Neuronal stem cell (in vitro differentiated cells): ENCODE results near the gene MAML2.

ENCODE experiments used
- DNase-seq: peaks from one replicate; pipeline ENCODE4 v3.0.0-alpha.2; 2013; ENCODE audit warnings: low spot score
- H2AFZ ChIP-seq: one replicate; pipeline ENCODE4 v1.6.1; 2013; ENCODE audit warnings: mild to moderate bottlenecking, low read length, inconsistent platforms
- H2AK5ac ChIP-seq: 2 replicates; pipeline ENCODE4 v1.6.1; 2013; ENCODE audit warnings: low read depth, mild to moderate bottlenecking, inconsistent platforms, low read length, moderate library complexity, mixed read lengths
- H2BK120ac ChIP-seq: 2 replicates; pipeline ENCODE4 v1.6.1; 2013; ENCODE audit warnings: low read depth, mild to moderate bottlenecking, inconsistent platforms, low read length, moderate library complexity, mixed read lengths
- H2BK12ac ChIP-seq: one replicate; pipeline ENCODE4 v1.6.1; 2013; ENCODE audit warnings: low read length, inconsistent platforms
- H2BK15ac ChIP-seq: 2 replicates; pipeline ENCODE4 v1.6.1; 2013; ENCODE audit warnings: mild to moderate bottlenecking, low read length, inconsistent platforms, mixed read lengths
- H2BK5ac ChIP-seq: one replicate; pipeline ENCODE4 v1.6.1; 2013; ENCODE audit warnings: inconsistent platforms, mild to moderate bottlenecking, low read length, moderate library complexity
- H3K14ac ChIP-seq: one replicate; pipeline ENCODE4 v1.6.1; 2013; ENCODE audit warnings: low read length, inconsistent platforms
- H3K18ac ChIP-seq: 2 replicates; pipeline ENCODE4 v1.6.1; 2013; ENCODE audit warnings: low read length, inconsistent platforms
- H3K23ac ChIP-seq: 2 replicates; pipeline ENCODE4 v1.6.1; 2013; ENCODE audit warnings: low read depth, mild to moderate bottlenecking, mixed read lengths, low read length, inconsistent platforms; ENCODE audit not compliant: poor library complexity
- H3K27ac ChIP-seq: replicated peaks from 3 replicates; pipeline ENCODE4 v1.5.1; 2013; ENCODE audit warnings: low read length, inconsistent platforms
- H3K27me3 ChIP-seq, 3 experiments: 2 replicates each; pipeline ENCODE4 v1.6.1; 2013; ENCODE audit warnings: low read length in 3 of 3, mild to moderate bottlenecking in 2 of 3, inconsistent platforms in 1 of 3, low read depth in 1 of 3, mixed read lengths in 1 of 3, moderate library complexity in 1 of 3; ENCODE audit not compliant: control insufficient read depth in 3 of 3, insufficient read depth in 3 of 3
- H3K36me3 ChIP-seq, 2 donors: replicated peaks in 1 of 2; 2 replicates each; pipeline ENCODE4 v1.6.1; 2013; ENCODE audit warnings: low read length in 2 of 2; ENCODE audit not compliant: control insufficient read depth in 2 of 2, insufficient read depth in 2 of 2
- H3K4ac ChIP-seq: 2 replicates; pipeline ENCODE4 v1.6.1; 2013; ENCODE audit warnings: inconsistent platforms, mild to moderate bottlenecking, low read length, moderate library complexity
- H3K4me1 ChIP-seq, 2 donors: 1 replicate in 1 of 2; 2 replicates in 1 of 2; pipeline ENCODE4 v1.6.1; 2013; ENCODE audit warnings: low read length in 2 of 2, low read depth in 1 of 2; ENCODE audit not compliant: control insufficient read depth in 2 of 2, insufficient read depth in 1 of 2
- H3K4me2 ChIP-seq: one replicate; pipeline ENCODE4 v1.6.1; 2013; ENCODE audit warnings: mild to moderate bottlenecking, low read length, inconsistent platforms; ENCODE audit not compliant: insufficient read depth, poor library complexity, severe bottlenecking
- H3K4me3 ChIP-seq, 2 donors: 2 replicates each; pipeline ENCODE4 v1.5.1; 2013; ENCODE audit warnings: low read length in 2 of 2, mild to moderate bottlenecking in 2 of 2, inconsistent platforms in 1 of 2, moderate library complexity in 1 of 2
- H3K79me1 ChIP-seq: one replicate; pipeline ENCODE4 v1.6.1; 2013; ENCODE audit warnings: low read depth, mild to moderate bottlenecking, inconsistent platforms, low read length, moderate library complexity
- H3K9ac ChIP-seq: one replicate; pipeline ENCODE4 v1.6.1; 2013; ENCODE audit warnings: mild to moderate bottlenecking, low read depth, low read length, inconsistent platforms; ENCODE audit not compliant: poor library complexity
- H3K9me3 ChIP-seq, 2 donors: replicated peaks in 1 of 2; 2 replicates each; pipeline versions ENCODE3 to v1.6.1; 2013; ENCODE audit warnings: low read length in 2 of 2, mild to moderate bottlenecking in 2 of 2, inconsistent platforms in 1 of 2, low read depth in 1 of 2, mixed read lengths in 1 of 2, moderate library complexity in 1 of 2; ENCODE audit not compliant: control insufficient read depth in 2 of 2, insufficient read depth in 1 of 2
- H4K8ac ChIP-seq: one replicate; pipeline ENCODE4 v1.6.1; 2013; ENCODE audit warnings: low read depth, mild to moderate bottlenecking, inconsistent platforms, low read length, moderate library complexity
- H4K91ac ChIP-seq: one replicate; pipeline ENCODE4 v1.6.1; 2013; ENCODE audit warnings: low read length, low read depth, mild to moderate bottlenecking, inconsistent platforms; ENCODE audit not compliant: poor library complexity
- WGBS, 2 donors: extraction: QIAGEN DNeasy Blood & Tissue Kit; methylation state at CpG; one replicate each; pipeline ENCODE4 v1.1.7; 2013; ENCODE audit warnings: missing lambda C conversion rate in 2 of 2, mixed read lengths in 1 of 2; ENCODE audit not compliant: insufficient read length in 2 of 2, insufficient replicate concordance in 1 of 2; ENCODE audit errors: extremely low coverage in 2 of 2; 5-methylcytosine and 5-hydroxymethylcytosine counted together

Gene MAML2

DNA sequence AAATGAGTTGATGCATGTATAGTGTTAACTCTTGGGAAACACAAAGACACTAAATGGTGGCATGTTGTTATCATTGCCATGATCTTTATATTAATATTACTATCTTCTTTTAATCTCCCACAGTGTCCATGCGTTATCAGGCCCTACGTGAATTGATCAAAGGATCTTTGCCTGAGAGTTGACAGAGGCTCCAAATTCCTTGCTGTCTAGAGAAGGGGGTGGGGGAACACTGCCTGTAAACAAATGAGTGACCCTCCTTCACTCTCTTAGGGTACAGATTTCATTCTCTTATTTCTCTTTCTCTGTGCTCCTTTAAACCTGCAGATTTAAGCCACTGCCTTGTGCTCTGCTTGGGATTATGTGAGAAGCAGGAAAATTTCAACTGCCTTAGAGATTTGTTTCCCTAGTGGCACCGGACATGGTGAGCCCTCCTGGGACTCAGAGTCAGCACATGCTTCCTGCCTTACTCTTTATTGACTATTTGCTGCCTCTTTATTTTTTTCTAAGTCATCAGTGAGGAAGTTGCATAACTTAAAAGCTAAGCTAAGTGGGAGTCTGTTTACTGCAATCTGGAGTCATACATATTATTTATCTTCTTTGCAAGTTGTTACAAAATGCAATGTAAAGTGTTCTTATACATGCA, 122.9 kb downstream of the MAML2 start:
- H3K4me3 ChIP-seq, result no peak overlapping the region
- H3K23ac ChIP-seq, result no peak overlapping the region
- H2AK5ac ChIP-seq, result no peak overlapping the region
- H3K9ac ChIP-seq, result no peak overlapping the region
- H3K14ac ChIP-seq, result no peak overlapping the region
- H4K91ac ChIP-seq, result no peak overlapping the region
- peak overlapping the region; percentile 65 for H2AFZ ChIP-seq
- no peak overlapping the region for H2BK12ac ChIP-seq
- no peak overlapping the region for H3K4me2 ChIP-seq
- no peak for DNase-seq
- H3K27ac ChIP-seq, result no peak overlapping the region
- no peak overlapping the region for H2BK5ac ChIP-seq
- no peak overlapping the region for H3K18ac ChIP-seq
- no CpG with 5 or more reads among the region's 3 CpGs for WGBS, 2 donors
- no peaks in the 10 kb centered on the region for H3K36me3 ChIP-seq
- no peak overlapping the region for H2BK120ac ChIP-seq
- H3K4ac ChIP-seq, result no peak overlapping the region
- H4K8ac ChIP-seq, result no peak overlapping the region
- no peaks in the 10 kb centered on the region for H3K9me3 ChIP-seq
- no peaks in the 10 kb centered on the region for H3K79me1 ChIP-seq
- H3K27me3 ChIP-seq, result no peaks in the 10 kb centered on the region
- H2BK15ac ChIP-seq, result no peak overlapping the region
- peaks cover 11 to 22% of the 10 kb centered on the region in 2 donors for H3K4me1 ChIP-seq

DNA sequence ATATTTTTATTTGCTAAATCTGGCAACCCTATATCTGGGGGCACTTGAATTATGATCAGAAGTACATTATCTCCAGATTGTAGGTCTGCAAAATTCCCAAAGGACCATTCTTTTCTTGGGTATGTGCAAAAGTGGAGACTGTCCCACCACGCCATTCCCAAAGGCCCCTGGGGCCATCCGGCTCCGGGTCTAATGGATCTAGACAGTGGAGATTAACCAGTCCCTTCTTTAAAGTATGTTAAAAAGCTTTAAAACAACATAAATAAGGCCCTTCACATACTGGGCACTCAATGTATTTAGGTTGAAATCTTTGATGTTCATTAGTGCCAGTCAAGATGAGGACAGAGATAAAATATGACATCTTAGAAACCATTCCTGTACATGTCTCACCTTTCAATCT, 124.1 kb downstream of the MAML2 start:
- H2AK5ac ChIP-seq, result no peak overlapping the region
- no peak overlapping the region for H3K14ac ChIP-seq
- no peak overlapping the region for H2BK12ac ChIP-seq
- no peak overlapping the region for H2AFZ ChIP-seq
- H3K4me2 ChIP-seq, result no peak overlapping the region
- H2BK5ac ChIP-seq, result no peak overlapping the region
- no peak overlapping the region for H4K91ac ChIP-seq
- no peaks in the 10 kb centered on the region for H3K27me3 ChIP-seq
- H3K79me1 ChIP-seq, result no peaks in the 10 kb centered on the region
- H3K4ac ChIP-seq, result no peak overlapping the region
- no peak overlapping the region for H3K18ac ChIP-seq
- WGBS, 2 donors, result no CpG with 5 or more reads among the region's 3 CpGs
- no peaks in the 10 kb centered on the region for H3K9me3 ChIP-seq
- H3K4me3 ChIP-seq, result no peak overlapping the region
- H2BK120ac ChIP-seq, result no peak overlapping the region
- no peak for DNase-seq
- H2BK15ac ChIP-seq, result no peak overlapping the region
- no peak overlapping the region for H3K27ac ChIP-seq
- no peak overlapping the region for H3K9ac ChIP-seq
- H3K4me1 ChIP-seq, result peaks cover 11 to 22% of the 10 kb centered on the region in 2 donors
- no peak overlapping the region for H4K8ac ChIP-seq
- no peak overlapping the region for H3K23ac ChIP-seq
- no peaks in the 10 kb centered on the region for H3K36me3 ChIP-seq

DNA sequence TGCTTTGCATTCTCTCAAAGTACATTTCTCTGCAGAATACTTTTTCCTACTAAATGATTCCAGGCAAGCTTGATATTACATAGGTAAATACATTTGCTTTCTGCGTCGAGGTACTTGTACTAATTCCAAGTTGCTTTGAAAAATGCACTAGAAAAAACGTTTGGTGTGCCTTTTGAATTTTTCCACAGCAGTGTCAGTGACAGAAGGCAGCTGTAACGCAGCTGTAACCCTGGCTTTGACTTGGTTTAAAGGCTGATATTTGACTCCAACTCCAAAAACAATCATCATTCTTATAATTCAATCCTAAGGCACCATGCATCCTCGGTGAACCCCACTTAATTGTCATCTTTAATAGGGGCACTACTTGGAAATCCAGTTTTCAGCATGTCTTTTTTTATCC, 125.0 kb downstream of the MAML2 start:
- no peak overlapping the region for H4K8ac ChIP-seq
- H3K23ac ChIP-seq, result no peak overlapping the region
- no peak overlapping the region for H3K9ac ChIP-seq
- no peak overlapping the region for H2BK12ac ChIP-seq
- no peak overlapping the region for H2BK5ac ChIP-seq
- H3K27ac ChIP-seq, result no peak overlapping the region
- no peak overlapping the region for H3K4me2 ChIP-seq
- no peaks in the 10 kb centered on the region for H3K79me1 ChIP-seq
- no peak overlapping the region for H2AFZ ChIP-seq
- H2BK15ac ChIP-seq, result no peak overlapping the region
- no peaks in the 10 kb centered on the region for H3K9me3 ChIP-seq
- no peak overlapping the region for H3K18ac ChIP-seq
- H3K4me1 ChIP-seq, result peaks cover 11 to 22% of the 10 kb centered on the region in 2 donors
- H3K36me3 ChIP-seq, result no peaks in the 10 kb centered on the region
- H3K4me3 ChIP-seq, result no peak overlapping the region
- no peak overlapping the region for H2AK5ac ChIP-seq
- H3K27me3 ChIP-seq, result no peaks in the 10 kb centered on the region
- no peak overlapping the region for H3K4ac ChIP-seq
- H2BK120ac ChIP-seq, result no peak overlapping the region
- no peak overlapping the region for H4K91ac ChIP-seq
- WGBS, 2 donors, result no CpG with 5 or more reads among the region's 5 CpGs
- H3K14ac ChIP-seq, result no peak overlapping the region
- no peak for DNase-seq

DNA sequence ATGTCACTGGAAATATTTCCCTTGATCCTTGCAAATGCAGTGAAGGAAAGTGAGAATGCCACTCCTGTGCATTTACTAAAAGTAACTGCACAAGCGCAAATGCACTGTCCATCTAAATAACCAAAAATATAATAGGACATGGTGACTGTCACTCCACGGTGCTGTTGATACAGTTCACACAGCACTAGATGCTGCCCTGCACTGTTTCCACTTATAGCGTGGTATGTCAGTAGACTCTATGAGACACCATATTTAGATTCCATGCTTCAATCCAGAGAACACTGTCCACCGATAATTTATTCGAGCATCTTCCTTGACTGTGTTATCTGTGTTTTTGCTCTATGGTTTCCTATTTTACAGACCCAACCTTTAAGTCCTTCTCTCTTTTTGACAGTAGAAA, 125.8 kb downstream of the MAML2 start:
- H4K91ac ChIP-seq, result no peak overlapping the region
- no peak overlapping the region for H3K23ac ChIP-seq
- H3K4me2 ChIP-seq, result no peak overlapping the region
- no peak overlapping the region for H2AK5ac ChIP-seq
- H3K9ac ChIP-seq, result no peak overlapping the region
- no peak overlapping the region for H3K18ac ChIP-seq
- H2AFZ ChIP-seq, result no peak overlapping the region
- no peaks in the 10 kb centered on the region for H3K9me3 ChIP-seq
- no peak overlapping the region for H3K27ac ChIP-seq
- no peak for DNase-seq
- H2BK12ac ChIP-seq, result no peak overlapping the region
- peaks cover 10 to 22% of the 10 kb centered on the region in 2 donors for H3K4me1 ChIP-seq
- no peaks in the 10 kb centered on the region for H3K27me3 ChIP-seq
- no peak overlapping the region for H2BK120ac ChIP-seq
- no peak overlapping the region for H4K8ac ChIP-seq
- H3K79me1 ChIP-seq, result no peaks in the 10 kb centered on the region
- WGBS, 2 donors, result no CpG with 5 or more reads among the region's 5 CpGs
- H3K4ac ChIP-seq, result no peak overlapping the region
- H2BK5ac ChIP-seq, result no peak overlapping the region
- no peaks in the 10 kb centered on the region for H3K36me3 ChIP-seq
- H2BK15ac ChIP-seq, result no peak overlapping the region
- no peak overlapping the region for H3K4me3 ChIP-seq
- H3K14ac ChIP-seq, result no peak overlapping the region
